HepG2 (cell line): ENCODE measurements around the gene GUCY2C. TPM values are rescaled to one million over a fixed set of nuclear protein-coding genes. Genes with fewer than 3 reads are reported as not detected.

ENCODE experiments used
- ATAC-seq: fragments of 200-7000 bp; cut with Tn5 transposase; 3 replicates; pipeline ENCODE4 v1.9.1; 2020; ENCODE audit warnings: mild to moderate bottlenecking, moderate library complexity
- BruUV-seq: library from RNA; stranded (reverse); fragments of 400-500 nt; replicated peaks from 2 replicates; lab custom pipeline; 2021; lab: Mats Ljungman, UMichigan
- CTCF ChIA-PET: fragments of 300-600 bp; formaldehyde crosslinking; extraction: SDS; loops from one replicate; lab custom pipeline; 2021; ENCODE audit warnings: low total read pairs, inconsistent platforms, low intra/inter-chr PET ratio; lab: Yijun Ruan, JAX
- POLR2A ChIA-PET: fragments of 350-600 bp; sonication (Branson Sonifier 250); formaldehyde crosslinking; loops from one replicate; lab custom pipeline; 2020; ENCODE audit warnings: antibody characterized with exemption, inconsistent platforms; lab: Yijun Ruan, JAX
- DNase-seq: peaks from one replicate; pipeline ENCODE4 v3.0.0-alpha.2; 2015; ENCODE audit warnings: low spot score
- FAIRE-seq: peaks from 3 replicates; lab custom pipeline; 2011; peaks lifted over from hg19 to GRCh38; lab: Jason Lieb, UNC
- H2AFZ ChIP-seq: one replicate; pipeline ENCODE4 v1.6.1; 2011; ENCODE audit warnings: low read length, inconsistent platforms
- H3K27ac ChIP-seq: fragments of 300-600 bp; 3 replicates; pipeline ENCODE4 v1.8.0; 2011; ENCODE audit warnings: mixed run types, mild to moderate bottlenecking, mixed read lengths, low read length, inconsistent platforms; ENCODE audit not compliant: insufficient read depth; ENCODE audit errors: extremely low read length
- H3K27me3 ChIP-seq, 2 experiments: fragments of 200-600 bp in 1 of 2; 2 replicates in 1 of 2; 3 replicates in 1 of 2; pipeline versions ENCODE4 v1.6.0 to v1.8.0; 2011; ENCODE audit warnings: low read length in 2 of 2, mild to moderate bottlenecking in 2 of 2, moderate library complexity in 2 of 2, inconsistent platforms in 1 of 2; ENCODE audit not compliant: insufficient read depth in 2 of 2, control insufficient read depth in 1 of 2
- H3K36me3 ChIP-seq, 2 experiments: fragments of 200-600 bp in 1 of 2; replicated peaks in 1 of 2; 2 replicates in 1 of 2; 3 replicates in 1 of 2; pipeline versions ENCODE4 v1.5.1 to v1.8.0; 2011; ENCODE audit warnings: low read length in 2 of 2, inconsistent platforms in 1 of 2; ENCODE audit not compliant: insufficient read depth in 2 of 2, control insufficient read depth in 1 of 2
- H3K4me1 ChIP-seq: 2 replicates; pipeline ENCODE4 v1.5.1; 2012; ENCODE audit warnings: low read length, inconsistent platforms; ENCODE audit not compliant: insufficient read depth
- H3K4me2 ChIP-seq: 2 replicates; pipeline ENCODE4 v1.6.0; 2011; ENCODE audit warnings: low read depth, low read length, inconsistent platforms
- H3K4me3 ChIP-seq, 3 experiments: fragments of 200-600 bp in 1 of 3; sonication (generic), shearing (Covaris generic) in 1 of 3; replicated peaks in 1 of 3; 2 replicates each; pipeline ENCODE4 v1.5.1; 2011 to 2016; ENCODE audit warnings: low read length in 3 of 3, inconsistent platforms in 2 of 3, low read depth in 2 of 3, mild to moderate bottlenecking in 2 of 3, control low read depth in 1 of 3, mixed read lengths in 1 of 3; ENCODE audit not compliant: insufficient read depth in 1 of 3
- H3K79me2 ChIP-seq: one replicate; pipeline ENCODE4 v1.6.1; 2011; ENCODE audit warnings: low read length, inconsistent platforms; ENCODE audit not compliant: insufficient read depth
- H3K9ac ChIP-seq: 2 replicates; pipeline ENCODE4 v1.6.0; 2011; ENCODE audit warnings: mild to moderate bottlenecking, low read depth, low read length, inconsistent platforms; ENCODE audit not compliant: insufficient read depth
- H3K9me3 ChIP-seq: 2 replicates; pipeline ENCODE4 v1.5.1; 2012; ENCODE audit warnings: mild to moderate bottlenecking, low read length
- H4K20me1 ChIP-seq: 2 replicates; pipeline ENCODE4 v1.6.0; 2011; ENCODE audit warnings: inconsistent platforms, mild to moderate bottlenecking, low read length, moderate library complexity; ENCODE audit not compliant: insufficient read depth
- FIP1L1 ChIP-seq: fragments of 200-400 bp; formaldehyde crosslinking; IDR thresholded peaks from 2 replicates; pipeline ENCODE4 v1.6.1; 2018; ENCODE audit warnings: low read depth, mild to moderate bottlenecking, low read length, moderate library complexity, borderline replicate concordance; ENCODE audit not compliant: insufficient read depth
- GATA4 ChIP-seq: sonication (generic); IDR thresholded peaks from 2 replicates; pipeline ENCODE4 v1.6.1; 2016; ENCODE audit warnings: antibody characterized with exemption, low read depth, borderline replicate concordance
- KLF16 ChIP-seq, 2 experiments: sonication (generic) in 1 of 2; formaldehyde crosslinking in 1 of 2; IDR thresholded peaks; 2 replicates each; pipeline versions ENCODE4 v1.6.1 to v1.8.0; 2016 to 2023; ENCODE audit warnings: missing genetic modification reagents in 2 of 2, missing compliant biosample characterization in 1 of 2
- KMT2B ChIP-seq: IDR thresholded peaks from 2 replicates; pipeline ENCODE4 v1.6.1; 2016; ENCODE audit warnings: missing genetic modification reagents, missing compliant biosample characterization
- PTBP1 ChIP-seq: fragments of 200-400 bp; formaldehyde crosslinking; IDR thresholded peaks from 2 replicates; pipeline ENCODE4 v1.6.1; 2018; ENCODE audit warnings: low read length, low read depth; ENCODE audit not compliant: poor library complexity, severe bottlenecking
- SETDB1 ChIP-seq: sonication (generic); formaldehyde crosslinking; IDR thresholded peaks from 2 replicates; pipeline ENCODE4 v1.5.1; 2020; ENCODE audit warnings: missing genetic modification reagents, mild to moderate bottlenecking, borderline replicate concordance
- SRF ChIP-seq: IDR thresholded peaks from 2 replicates; pipeline ENCODE4 v1.6.1; 2011; ENCODE audit warnings: mild to moderate bottlenecking, low read depth, low read length, moderate library complexity
- SRSF4 ChIP-seq: fragments of 200-400 bp; formaldehyde crosslinking; IDR thresholded peaks from one replicate; pipeline ENCODE4 v1.6.1; 2018; ENCODE audit warnings: mild to moderate bottlenecking, low read depth, low read length, moderate library complexity; ENCODE audit not compliant: poor library complexity, severe bottlenecking
- ZNF121 ChIP-seq: sonication (generic); formaldehyde crosslinking; IDR thresholded peaks from 2 replicates; pipeline ENCODE4 v1.5.0; 2020; ENCODE audit warnings: mild to moderate bottlenecking, missing genetic modification reagents
- ZNF407 ChIP-seq: sonication (generic); formaldehyde crosslinking; IDR thresholded peaks from one replicate; pipeline ENCODE4 v1.5.1; 2020; ENCODE audit warnings: mild to moderate bottlenecking, missing genetic modification reagents; ENCODE audit errors: not compliant biosample characterization
- ZNF678 ChIP-seq: sonication (generic); formaldehyde crosslinking; IDR thresholded peaks from 2 replicates; pipeline ENCODE4 v1.4.0; 2020; ENCODE audit warnings: mild to moderate bottlenecking, missing genetic modification reagents
- ZSCAN5A ChIP-seq: sonication (generic); formaldehyde crosslinking; IDR thresholded peaks from 2 replicates; pipeline ENCODE4 v1.8.0; 2022; ENCODE audit warnings: mild to moderate bottlenecking, missing genetic modification reagents, borderline replicate concordance
- WGBS: methylation state at CpG from one replicate; pipeline ENCODE4 v1.1.6; 2017; ENCODE audit warnings: low lambda C conversion rate; 5-methylcytosine and 5-hydroxymethylcytosine counted together
- in situ Hi-C: cut with HindIII; loops from 2 replicates; pipeline ENCODE4 v1.10.0; 2017; ENCODE audit warnings: low pct_unique_long_range_greater_than_20kb; ENCODE audit not compliant: extremely low pct_ligation_motif_present
- intact Hi-C: fragments of 100-400 bp; cut with micrococcal nuclease; formaldehyde crosslinking; loops from one replicate; pipeline ENCODE4 v1.10.0; 2022; ENCODE audit not compliant: unreplicated experiment
- polyA plus RNA-seq, 8 experiments: library from polyadenylated mRNA; depleted of rRNA in 3 of 8; stranded (reverse) in 7 of 8; unstranded in 1 of 8; fragments of >200 nt; fragmentation: Illumina TruSeq in 4 of 8; extraction: Trizol in 4 of 8; gene quantifications; 2 replicates each; pipeline versions ENCODE4 v1.2.1 to v1.2.3, GENCODE V29; 2011 to 2016; ENCODE audit warnings: low read depth in 4 of 8, missing spikeins in 1 of 8, mixed read lengths in 1 of 8; ENCODE audit not compliant: insufficient read depth in 1 of 8
- total RNA-seq, 5 experiments: library from RNA; depleted of rRNA; stranded (reverse); fragments of >200 nt; fragmentation: Illumina TruSeq; extraction: Trizol; gene quantifications; 2 replicates each; pipeline ENCODE4 v1.2.3, GENCODE V29; 2016; ENCODE audit warnings: low read depth in 1 of 5
- TF ChIP-seq, protein P1 (sequence below): sonication (generic); formaldehyde crosslinking; IDR thresholded peaks from 2 replicates; pipeline ENCODE4 v1.9.0; 2022; ENCODE audit warnings: missing genetic modification reagents, mild to moderate bottlenecking, borderline replicate concordance

The GUCY2C gene
- total and polyA plus RNA-seq, 2 of the 13 experiments (the other 11 are each of a cell fraction or from before 2014, with no cell fraction given) = not detected

DNA sequence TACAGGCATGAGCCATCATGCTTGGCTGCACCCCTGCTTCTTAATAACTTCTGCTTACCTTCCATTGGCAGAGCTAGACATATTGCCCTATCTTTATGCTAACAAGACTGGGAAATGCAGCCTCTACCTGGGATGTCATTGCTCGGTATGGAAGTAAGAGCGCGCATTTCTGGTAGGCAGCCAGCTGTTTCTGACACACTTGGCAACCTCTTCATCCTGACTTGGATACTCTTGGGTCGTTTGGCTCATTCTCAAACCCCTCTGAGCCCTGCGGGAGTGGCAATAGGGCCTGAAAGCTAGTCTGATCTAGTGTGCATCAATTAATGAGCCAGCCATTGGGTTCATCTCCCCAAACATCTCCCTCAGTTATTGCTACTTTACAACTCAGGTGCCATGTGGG is 123.3 kb downstream of the GUCY2C start:
- intact Hi-C loops = no loop called here
- Histone ChIP-seq H3K4me3 (no peak overlapping the region), H3K27me3 (no peaks in the 10 kb centered on the region; a peak in 1 of 5 replicates), H3K27ac (no peak overlapping the region), H3K4me2 (no peak overlapping the region), H3K4me1 (no peaks in the 10 kb centered on the region), H3K79me2 (no peaks in the 10 kb centered on the region), H3K36me3 (no peaks in the 10 kb centered on the region), H2AFZ (no peak overlapping the region), H3K9ac (no peak overlapping the region), H4K20me1 (no peaks in the 10 kb centered on the region), H3K9me3 (no peaks in the 10 kb centered on the region)
- DNase-seq (no peak), ATAC-seq (no peak), FAIRE-seq (no peak)
- in situ Hi-C loops = no loop called here
- 60% methylated on average over 5 of the region's 5 CpGs for WGBS
- ChIA-PET POLR2A (no interaction called here), CTCF (no interaction called here)
- BruUV-seq = no TSS peak
- TF ChIP-seq SRSF4 = no peak
- no peak for TF ChIP-seq GATA4
- TF ChIP-seq FIP1L1 = no peak
- no peak for TF ChIP-seq PTBP1
- TF ChIP-seq, protein P1, sequence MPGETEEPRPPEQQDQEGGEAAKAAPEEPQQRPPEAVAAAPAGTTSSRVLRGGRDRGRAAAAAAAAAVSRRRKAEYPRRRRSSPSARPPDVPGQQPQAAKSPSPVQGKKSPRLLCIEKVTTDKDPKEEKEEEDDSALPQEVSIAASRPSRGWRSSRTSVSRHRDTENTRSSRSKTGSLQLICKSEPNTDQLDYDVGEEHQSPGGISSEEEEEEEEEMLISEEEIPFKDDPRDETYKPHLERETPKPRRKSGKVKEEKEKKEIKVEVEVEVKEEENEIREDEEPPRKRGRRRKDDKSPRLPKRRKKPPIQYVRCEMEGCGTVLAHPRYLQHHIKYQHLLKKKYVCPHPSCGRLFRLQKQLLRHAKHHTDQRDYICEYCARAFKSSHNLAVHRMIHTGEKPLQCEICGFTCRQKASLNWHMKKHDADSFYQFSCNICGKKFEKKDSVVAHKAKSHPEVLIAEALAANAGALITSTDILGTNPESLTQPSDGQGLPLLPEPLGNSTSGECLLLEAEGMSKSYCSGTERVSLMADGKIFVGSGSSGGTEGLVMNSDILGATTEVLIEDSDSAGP (CRISPR knock-in tag) = no peak
- no peak for TF ChIP-seq SRF
- TF ChIP-seq SETDB1 (CRISPR knock-in tag) = no peak
- no peak for TF ChIP-seq ZSCAN5A (CRISPR knock-in tag)
- TF ChIP-seq ZNF121 = no peak
- TF ChIP-seq ZNF678 = no peak
- TF ChIP-seq KMT2B (CRISPR knock-in tag) = no peak
- no peak for TF ChIP-seq KLF16 (CRISPR knock-in tag; IDR thresholded peaks at IDR 0.05)
- no peak for TF ChIP-seq ZNF407
